ENCODE data around the gene ARFIP2.
A peak's percentile ranks its signal among the peaks of the same experiment; 100 is the strongest.

Gene ARFIP2

DNA sequence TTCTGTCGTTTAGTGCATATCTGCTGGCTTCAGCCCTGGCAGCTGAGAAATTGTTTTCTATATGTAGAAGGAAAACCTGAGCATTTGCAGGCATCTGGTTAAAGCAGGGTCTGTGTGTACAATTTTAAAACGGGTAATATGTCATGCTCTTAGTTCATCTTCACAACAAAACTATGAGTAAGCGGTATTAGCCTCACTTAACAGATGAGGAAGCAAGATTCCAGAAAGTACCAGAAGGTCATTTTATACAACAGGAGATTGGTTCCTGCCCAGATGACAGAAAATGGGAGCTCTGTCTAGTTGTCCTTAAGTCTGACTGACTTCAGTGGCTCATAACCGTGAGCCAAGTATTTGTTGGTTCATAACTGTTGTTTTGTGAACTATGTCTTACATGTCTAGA lies 1.3 kb upstream of the ARFIP2 start:
- DNase-seq (ENCODE audit: low read depth), result no peak

DNA sequence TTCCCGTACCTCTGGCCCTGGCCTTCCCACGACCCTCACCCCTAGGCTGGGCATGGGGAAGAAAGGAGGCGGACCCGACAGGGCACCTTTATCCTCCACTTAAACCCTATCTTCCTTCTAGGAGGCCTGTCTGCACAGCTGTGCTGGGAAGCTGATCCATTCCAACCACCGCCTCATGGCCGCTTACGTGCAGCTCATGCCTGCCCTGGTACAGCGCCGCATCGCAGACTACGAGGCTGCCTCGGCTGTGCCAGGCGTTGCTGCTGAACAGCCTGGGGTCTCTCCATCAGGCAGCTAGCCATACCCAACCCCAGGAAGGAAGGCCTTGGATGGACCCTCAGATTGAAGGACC lies 769 bp upstream of the ARFIP2 start:
- DNase-seq (ENCODE audit: low read depth), result no peak

DNA sequence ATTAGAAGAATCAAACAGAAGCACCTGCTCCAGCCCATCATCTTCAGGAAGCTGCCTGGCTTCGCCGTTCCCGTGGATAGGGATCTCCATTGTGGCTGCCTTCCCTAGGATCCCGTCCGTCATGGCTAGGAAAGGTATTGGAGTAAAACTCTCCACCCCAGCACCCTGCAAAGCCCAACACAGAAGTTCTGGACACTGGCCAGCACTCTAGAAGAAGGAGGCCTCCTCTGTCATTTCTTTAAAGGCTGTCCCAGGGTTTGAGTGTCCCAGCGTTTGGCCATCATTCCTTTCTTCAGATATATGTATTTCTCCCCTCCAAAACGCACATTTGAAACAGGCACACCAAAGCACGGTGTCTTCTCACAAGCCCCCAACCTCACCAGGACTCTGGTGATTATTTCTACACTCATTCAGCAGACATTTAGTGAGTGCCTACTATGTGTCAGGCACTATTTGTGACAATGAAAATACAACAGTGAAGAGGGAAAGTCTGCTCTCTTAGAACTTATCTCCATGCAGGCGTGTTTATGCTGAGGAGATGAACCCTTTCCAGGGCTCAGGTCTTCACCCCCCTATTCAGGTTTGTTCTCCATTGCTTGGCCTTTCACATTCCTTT lies 724 bp downstream of the ARFIP2 start:
- peak; percentile 39 for DNase-seq (ENCODE audit: low read depth)

DNA sequence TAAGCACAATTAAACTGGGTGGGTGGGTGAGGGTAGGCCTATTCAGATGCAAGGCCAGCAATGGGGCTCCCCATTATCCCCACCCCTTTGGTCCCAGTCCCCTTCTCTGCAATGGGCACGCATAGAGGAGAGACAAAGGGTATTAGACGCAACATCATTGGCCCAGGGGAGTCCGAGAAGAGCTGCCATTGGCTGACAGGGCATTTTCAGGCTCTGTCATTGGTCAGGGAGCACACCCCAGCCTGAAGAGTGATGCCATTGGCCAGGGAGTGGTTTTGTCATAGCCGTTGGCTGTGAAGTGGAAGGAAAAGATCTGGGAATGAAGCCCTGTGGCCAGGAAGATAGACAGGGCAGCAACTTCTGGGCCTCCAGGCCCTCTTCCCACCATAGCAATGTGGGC lies 4.6 kb downstream of the ARFIP2 start:
- no peak for DNase-seq (ENCODE audit: low read depth)

DNA sequence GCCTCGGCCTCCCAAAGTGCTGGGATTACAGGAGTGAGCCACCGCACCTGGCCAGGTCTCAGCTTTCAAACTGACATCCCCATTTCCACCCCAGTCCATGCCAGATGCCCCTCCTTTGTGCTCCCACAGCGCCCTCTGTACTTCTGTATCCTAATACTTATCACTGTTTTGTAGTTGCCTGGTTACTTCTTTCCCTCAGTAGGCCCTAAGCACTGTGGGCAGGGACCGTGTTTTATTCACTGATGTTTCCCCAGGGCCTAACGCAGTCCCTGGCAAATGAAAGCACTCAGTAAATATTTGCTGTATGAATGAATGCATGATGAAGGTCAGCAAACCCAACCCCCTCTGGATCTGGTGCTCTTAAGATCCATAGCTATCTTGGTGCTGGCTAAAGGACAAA lies 5.2 kb downstream of the ARFIP2 start:
- no peak for DNase-seq (ENCODE audit: low read depth)

DNA sequence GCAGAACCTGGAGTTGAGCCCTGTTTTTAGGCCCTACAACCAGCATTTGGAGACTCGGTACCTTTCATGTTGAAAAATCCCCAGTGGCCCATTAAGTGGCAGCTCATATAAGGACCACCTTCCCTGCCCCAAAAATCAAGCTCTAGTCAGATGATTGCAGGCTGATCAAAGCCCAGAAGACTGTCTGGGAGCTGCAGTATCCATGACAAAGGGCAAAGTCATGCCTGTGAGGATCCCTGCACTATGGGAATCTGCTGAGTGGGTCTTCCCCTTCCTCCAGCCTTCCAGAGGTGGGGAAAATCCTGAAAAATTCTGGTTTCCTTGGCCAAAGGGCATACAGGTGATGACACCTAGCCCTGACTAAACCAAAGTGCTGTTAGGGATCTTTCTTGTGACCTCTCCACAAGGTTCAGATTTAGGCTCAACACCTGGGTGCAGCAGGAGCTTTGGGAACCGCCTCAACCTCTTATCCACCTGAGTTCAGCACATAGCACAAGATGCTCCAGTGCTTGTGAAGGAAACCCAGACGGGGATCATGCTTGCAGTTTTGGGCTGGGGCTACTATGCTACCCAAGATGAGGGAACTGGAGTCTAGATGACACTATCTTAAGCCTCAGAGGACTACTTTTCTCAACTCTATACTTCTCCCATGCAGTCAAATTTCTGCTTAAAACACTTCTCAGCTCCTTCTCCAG lies 6.2 kb downstream of the ARFIP2 start:
- peak; percentile 21 for DNase-seq (ENCODE audit: low read depth)

DNA sequence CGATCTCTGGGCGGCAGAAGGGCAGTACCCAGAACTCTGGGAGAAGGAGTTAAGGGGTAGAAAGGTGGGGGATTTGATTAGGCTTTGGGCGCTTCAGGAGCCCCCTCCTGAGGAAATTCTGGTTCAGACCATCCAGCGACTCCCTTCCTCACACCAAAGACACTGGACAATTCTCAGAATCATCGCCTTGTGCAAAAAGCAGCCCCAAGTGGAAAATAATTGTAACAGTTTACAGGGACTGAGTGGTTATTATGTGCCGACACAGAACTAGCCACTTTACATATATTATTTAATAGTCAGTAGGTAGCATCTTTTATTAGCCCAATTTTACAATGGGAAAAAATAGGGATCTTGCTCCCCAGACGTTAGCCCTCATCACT lies 6.7 kb downstream of the ARFIP2 start:
- no peak for DNase-seq (ENCODE audit: low read depth)

DNA sequence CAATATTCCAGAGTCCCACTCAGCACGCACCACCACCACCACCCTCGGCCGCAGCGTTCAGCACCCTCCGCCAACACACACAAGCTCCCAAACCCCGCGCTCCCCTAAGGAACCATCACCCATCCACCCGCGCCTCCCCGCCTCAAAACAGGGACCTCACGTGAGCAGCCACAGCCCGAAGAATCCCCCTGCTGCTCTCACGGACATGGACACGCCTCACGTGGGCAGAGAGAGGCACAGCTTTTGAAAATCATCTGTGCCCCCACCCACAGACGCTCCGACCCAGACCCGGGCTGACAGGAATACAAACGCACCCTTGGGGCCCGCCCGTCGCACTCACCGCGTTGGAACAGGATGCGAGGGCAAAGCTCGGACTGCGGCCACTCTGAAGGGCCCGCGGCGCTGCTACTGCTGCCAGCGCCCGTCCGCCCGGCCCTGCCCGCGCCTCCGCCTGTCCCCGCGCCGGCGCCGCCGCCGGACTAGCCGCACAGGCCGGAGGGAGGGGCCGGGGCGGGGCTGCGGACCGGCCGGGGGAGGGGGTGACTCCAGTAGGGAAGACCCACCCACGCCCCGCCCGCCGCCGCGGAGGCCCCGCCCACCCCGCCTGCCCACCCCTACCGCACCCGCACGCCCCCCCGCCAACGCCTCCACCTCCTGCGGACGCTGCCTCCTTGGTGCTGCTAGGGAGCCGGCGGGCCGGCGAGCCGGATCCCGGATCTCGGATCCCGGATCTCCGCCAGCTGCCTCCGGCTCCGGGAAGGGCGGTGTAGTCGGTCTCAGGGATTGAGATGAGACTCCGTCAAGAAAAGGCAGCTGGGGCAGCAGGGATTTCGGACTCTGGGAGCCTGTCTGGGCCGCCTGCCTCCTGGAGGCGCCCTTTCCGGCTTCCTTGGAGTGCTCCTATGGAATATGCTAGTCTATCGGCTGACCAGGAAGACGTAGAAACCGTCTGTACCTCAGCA lies 7.4 kb downstream of the ARFIP2 start, which contains the start of gene TRIM3:
Gene TRIM3 (minus strand): TSS at position 491 of the 962 bp plus-strand sequence. CDS start 8,246 bp downstream, outside the sequence.
- peak; percentile 91 for DNase-seq (ENCODE audit: low read depth)

DNA sequence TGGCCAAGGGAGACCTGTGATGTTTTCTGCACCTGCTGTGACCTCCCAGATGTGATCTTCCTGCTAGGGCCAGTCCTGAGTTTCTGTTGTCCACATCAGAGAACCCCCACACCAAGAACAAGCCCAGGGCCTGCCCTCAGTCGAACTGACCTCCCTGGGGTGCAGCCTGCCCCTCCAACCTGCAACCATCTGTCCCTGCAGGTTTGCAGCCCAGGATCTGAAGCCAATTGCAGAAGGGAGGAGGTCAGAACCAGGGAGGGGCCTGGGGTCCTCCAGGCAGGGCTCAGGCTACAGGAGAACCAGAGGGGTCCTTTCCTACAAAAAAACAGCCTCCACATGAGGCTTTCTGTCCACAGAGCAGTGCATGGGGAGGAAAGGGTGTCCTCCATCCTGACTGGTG lies 8.2 kb downstream of the ARFIP2 start:
- no peak for DNase-seq (ENCODE audit: low read depth)

DNA sequence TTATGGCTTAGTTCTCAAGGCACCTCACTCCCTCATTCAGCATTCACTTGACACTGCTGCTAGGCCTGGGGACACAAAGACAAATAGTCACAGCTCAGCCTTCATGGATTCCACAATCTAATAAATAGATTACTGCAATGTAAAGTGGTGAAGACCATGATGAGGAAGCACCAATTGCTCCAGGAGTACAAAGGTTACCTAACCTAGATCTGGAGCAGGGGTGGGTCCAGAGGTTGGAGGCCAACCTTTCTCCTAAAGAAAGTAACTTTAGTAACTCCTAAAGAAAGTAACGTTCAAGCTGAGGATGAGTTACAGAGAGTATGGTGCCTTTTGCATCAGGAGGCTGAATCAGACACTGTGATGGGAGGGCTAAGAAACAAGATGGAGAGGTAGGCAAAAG lies 11.5 kb downstream of the ARFIP2 start:
- no peak for DNase-seq (ENCODE audit: low read depth)

DNA sequence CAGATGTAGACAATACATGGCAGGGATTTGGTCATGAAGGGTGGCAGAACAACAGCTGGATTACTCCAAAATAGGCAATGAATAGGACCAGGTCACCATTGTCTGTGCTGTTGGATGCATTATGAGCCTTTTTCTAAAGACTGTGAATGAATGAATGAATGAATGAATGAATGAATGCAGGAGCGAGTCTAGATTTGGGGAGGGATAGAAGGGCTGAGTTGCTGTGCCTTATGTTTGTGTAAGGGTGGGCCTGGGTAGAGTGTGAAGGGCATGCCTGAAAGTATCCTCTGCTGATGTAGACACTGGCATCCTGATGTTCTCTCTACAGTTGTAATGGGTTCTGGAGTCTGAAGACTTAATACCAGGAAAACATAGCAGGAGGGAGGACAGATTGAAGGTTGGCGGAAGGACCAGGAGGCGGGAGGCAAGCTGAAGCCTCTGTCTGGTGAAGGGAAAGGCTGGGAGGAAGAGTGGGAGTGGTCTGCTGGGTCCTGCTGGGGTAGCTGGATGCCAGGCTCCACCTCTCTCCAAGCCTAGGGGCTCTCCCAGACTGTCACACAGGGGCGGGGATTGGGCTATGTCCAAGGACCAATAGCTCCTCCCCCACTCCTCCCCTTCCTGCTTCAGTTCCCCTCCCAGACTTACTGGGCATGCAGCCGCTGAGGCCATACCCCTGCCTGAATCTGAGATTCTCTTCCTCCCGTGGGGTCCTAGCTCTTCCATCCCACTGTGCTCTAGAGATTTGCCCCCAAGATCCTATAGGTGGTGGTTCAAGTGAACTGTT lies 12.2 kb downstream of the ARFIP2 start:
- DNase-seq (ENCODE audit: low read depth), result peak; percentile 90

DNA sequence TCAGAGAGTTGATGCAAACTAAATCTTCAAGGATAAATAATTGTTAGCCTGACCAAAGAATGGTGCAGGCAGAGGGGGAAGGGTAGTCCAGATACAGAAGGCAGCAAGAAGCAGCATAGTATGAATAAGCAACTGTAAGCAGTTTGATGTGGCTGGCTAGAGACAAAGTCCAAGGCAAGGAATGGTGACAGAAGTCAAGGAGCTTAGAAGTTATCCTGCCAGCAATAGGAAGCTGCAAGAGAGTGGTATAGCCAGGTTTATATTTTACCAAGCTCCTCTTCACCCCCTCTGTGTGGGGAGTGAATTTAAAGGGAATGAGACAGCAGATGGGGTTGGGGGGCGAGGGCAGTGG lies 22.1 kb downstream of the ARFIP2 start:
- no peak for DNase-seq (ENCODE audit: low read depth)

DNA sequence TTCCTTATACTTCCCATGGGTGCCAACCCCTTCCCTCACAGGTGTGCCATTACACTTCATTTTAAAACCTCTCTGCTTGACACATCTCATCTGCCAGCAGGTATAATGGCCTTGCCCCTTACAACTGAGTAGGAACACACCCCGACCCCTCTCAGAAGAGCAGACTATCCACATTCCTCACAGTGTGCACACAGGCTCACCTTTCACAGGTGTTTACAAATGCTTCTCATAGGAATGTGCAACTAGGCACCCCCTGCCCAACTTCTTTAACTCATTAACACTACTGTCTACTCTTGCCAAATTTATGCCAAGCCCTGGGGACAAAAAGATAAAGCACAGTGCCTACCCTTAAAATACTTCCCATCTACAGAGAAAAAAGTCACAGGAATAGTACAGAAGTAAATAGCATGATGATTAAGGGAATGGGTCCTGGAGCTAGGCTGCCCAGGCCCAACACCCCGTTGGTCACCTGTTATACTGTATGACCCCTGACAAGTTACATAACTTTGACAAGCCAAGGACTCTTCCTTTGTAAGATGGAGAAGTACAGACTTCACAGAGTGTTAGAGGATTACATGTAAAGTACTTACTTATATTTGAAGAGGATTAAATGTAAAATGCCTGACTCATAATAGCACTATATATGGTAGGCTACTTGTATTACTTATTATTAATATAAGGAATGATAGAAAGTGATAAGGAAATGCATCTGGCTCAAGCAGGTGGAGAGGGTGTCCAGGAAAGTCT lies 22.6 kb downstream of the ARFIP2 start:
- no peak for DNase-seq (ENCODE audit: low read depth)

DNA sequence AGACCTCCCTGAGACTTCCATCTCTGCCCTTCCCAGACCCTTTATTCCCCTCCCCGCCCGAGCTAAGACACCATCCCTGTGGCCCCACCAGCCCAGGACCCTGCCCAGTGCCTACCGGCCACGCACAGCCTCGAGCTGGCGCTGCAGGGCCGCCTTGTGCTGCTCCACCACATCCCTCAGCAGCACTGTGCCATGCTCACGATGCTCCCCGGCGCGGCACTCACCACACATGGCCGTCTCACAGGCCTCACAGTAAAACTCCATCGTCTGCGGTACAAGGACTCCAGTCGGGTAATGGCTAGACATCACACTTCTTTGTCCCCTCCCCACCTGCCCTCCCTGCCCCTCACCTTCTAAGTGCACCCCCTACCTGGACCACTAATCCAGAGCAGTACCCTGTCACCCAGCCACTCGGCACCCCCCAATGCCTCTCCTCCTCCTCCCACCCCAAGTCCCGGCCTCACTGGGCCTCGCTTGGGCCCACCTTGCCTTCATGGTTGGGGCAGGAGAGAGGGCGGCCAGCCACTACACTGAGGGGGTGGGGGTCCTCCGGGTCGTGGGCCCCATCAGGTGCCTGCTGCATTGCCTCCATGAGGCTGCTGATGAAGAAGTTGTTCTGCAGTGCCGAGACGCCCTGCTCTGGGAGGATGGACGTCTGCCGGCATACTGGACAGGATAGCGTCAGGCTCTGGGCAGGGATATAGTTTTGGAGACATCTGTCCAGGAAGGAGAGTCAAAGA lies 23.4 kb downstream of the ARFIP2 start:
- DNase-seq (ENCODE audit: low read depth), result no peak

DNA sequence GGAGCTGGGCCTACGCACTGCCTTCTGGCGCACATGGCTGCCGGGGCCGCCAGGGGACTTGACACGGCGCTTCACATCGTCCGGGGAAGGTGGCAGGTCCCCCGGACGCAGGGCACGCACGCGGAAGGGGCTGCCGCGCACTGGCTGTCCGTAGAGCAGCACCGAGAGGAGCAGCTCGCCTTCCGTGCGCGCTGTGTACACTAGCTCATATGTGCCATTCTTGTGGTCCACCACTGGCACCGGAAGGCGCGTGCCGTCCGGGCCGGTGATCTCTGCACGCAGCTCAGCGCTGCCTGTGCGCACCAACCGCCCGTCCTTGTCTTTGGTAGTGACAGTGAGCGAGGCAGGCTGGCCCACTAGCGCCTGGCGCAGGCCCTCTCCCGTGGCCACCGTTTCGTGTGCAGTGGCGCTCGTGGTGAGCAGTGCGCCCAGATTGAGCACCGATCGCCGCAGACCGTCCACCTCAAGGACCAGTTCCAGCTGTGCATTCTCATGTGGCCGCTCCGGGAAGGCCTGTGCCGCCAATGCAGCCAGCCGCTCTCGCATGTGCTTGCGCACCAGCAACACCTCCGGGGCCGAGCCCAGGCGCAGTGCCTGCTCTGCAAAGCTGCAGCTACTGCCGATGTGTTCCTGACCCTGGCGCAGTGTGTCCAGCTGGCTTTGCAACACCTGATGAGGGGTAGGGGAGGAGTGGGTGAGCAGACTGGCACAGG lies 24.6 kb downstream of the ARFIP2 start:
- DNase-seq (ENCODE audit: low read depth), result no peak

DNA sequence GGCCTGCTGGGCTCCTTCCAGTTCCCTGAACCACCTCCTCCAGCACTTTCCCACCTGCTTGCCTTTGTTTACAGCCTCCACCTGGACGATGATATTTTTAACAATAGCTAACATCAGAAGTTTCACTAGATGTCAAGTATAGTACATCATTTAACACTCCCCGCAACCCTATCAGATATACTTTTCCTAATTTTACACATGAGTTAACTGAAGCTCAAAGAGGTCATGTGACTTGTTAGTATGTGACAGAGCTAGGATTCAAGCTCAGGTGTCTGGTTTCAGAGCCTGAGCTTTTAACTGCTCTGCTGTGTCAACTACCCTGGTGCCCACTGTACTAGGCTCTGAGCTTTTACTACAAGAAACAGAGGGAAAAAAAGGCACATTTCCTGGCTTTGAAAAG lies 26.1 kb downstream of the ARFIP2 start:
- no peak for DNase-seq (ENCODE audit: low read depth)

DNA sequence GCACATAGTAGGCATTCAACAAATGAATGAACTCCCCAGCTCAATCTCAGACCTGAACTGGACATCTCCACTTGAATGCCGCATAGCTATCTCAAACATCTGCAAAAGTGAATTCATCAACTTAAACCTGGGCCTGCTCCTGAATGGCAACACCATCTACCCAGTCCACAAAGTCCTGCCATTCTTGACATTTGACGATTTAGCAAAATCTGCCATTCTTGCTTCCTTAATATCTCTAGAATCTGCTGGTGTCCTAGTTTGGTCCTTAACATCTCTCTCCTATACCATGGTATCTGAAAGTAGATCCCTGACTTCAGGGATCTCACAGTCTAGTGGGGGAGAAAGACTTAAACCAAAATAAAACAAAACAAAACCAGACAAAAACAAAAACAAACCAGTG lies 28.0 kb downstream of the ARFIP2 start:
- no peak for DNase-seq (ENCODE audit: low read depth)

DNA sequence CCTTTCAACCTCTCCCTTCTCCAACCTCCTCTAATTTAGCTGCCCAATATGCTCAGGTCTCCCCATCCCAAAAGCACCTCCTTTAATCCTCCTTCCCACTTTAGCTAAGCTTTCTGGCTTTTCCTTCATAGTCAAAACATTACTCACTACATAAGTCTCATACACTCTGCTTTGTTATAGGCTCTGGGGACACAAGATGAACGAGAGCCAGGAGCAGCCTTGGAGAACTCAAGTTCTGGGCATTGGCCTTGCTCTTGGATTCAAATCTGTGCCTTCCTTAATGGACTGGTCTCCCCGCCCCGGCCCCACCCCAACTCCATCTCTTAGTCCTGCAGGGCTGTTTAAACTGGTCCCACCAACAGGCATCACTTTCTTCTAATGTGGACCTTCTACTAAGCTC lies 28.9 kb downstream of the ARFIP2 start:
- no peak for DNase-seq (ENCODE audit: low read depth)

DNA sequence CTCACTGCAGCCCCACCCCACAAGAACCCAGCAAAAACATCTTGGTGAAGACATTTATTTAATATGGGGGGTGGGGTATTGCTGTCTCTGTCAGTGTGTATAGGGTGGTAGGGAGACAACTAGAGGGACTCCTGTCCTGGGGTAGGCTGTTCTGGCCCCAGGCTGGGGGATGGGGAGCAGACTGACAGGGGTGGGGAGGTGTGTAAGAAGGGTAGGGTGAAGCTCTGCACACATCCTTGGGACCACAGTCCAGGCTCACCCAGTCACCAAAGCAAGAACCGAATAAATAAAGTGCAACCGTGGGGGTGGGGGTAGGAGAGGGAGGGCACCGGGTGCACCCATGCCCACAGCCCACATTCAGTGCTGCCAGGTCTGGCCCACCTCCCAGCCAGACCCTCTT lies 32.6 kb downstream of the ARFIP2 start:
- DNase-seq (ENCODE audit: low read depth), result no peak
